Astrocyte of the spinal cord (primary cell): ENCODE data around the gene ATP8B2.

Experiments
- DNase-seq: peaks from one replicate; pipeline ENCODE4 v3.0.0; 2011; ENCODE audit warnings: low read depth, low spot score
- H3K4me3 ChIP-seq: 2 replicates; pipeline ENCODE4 v1.5.1; 2011; ENCODE audit warnings: low read depth, mild to moderate bottlenecking, low read length, moderate library complexity
- in situ Hi-C: cut with HindIII; loops from 2 replicates; pipeline ENCODE4 v1.10.0; 2017; ENCODE audit warnings: low sequenced_read_pairs
- TF ChIP-seq, protein P1 (sequence below): IDR thresholded peaks from 2 replicates; pipeline ENCODE4 v1.5.1; 2012; ENCODE audit warnings: low read depth, mild to moderate bottlenecking, low read length, inconsistent platforms

ATP8B2 gene

DNA sequence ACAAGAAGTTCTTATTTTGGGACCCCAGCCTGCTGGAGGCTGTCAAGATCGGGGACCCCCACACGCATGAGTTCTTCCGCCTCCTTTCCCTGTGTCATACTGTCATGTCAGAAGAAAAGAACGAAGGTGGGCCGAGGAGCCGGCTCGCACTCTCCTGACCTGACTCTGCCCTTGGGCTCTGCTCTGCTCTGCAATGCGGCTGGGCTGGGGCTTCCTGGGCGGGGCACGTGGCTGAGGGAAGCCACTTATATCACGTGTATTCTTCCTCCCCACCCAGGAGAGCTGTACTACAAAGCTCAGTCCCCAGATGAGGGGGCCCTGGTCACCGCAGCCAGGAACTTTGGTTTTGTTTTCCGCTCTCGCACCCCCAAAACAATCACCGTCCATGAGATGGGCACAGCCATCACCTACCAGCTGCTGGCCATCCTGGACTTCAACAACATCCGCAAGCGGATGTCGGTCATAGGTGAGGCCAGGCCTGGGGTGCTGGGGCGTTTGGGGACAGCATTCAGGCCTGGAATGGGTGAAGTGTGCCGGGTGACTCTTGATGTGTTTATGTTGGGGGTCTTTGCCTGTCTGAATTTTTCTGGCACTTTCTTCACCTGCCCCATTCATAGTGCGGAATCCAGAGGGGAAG, 17.6 kb downstream of the ATP8B2 start:
- TF ChIP-seq, protein P1, sequence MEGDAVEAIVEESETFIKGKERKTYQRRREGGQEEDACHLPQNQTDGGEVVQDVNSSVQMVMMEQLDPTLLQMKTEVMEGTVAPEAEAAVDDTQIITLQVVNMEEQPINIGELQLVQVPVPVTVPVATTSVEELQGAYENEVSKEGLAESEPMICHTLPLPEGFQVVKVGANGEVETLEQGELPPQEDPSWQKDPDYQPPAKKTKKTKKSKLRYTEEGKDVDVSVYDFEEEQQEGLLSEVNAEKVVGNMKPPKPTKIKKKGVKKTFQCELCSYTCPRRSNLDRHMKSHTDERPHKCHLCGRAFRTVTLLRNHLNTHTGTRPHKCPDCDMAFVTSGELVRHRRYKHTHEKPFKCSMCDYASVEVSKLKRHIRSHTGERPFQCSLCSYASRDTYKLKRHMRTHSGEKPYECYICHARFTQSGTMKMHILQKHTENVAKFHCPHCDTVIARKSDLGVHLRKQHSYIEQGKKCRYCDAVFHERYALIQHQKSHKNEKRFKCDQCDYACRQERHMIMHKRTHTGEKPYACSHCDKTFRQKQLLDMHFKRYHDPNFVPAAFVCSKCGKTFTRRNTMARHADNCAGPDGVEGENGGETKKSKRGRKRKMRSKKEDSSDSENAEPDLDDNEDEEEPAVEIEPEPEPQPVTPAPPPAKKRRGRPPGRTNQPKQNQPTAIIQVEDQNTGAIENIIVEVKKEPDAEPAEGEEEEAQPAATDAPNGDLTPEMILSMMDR, result no peak
- H3K4me3 ChIP-seq, result no peak overlapping the region
- in situ Hi-C loops, result no loop called here
- no peak for DNase-seq

DNA sequence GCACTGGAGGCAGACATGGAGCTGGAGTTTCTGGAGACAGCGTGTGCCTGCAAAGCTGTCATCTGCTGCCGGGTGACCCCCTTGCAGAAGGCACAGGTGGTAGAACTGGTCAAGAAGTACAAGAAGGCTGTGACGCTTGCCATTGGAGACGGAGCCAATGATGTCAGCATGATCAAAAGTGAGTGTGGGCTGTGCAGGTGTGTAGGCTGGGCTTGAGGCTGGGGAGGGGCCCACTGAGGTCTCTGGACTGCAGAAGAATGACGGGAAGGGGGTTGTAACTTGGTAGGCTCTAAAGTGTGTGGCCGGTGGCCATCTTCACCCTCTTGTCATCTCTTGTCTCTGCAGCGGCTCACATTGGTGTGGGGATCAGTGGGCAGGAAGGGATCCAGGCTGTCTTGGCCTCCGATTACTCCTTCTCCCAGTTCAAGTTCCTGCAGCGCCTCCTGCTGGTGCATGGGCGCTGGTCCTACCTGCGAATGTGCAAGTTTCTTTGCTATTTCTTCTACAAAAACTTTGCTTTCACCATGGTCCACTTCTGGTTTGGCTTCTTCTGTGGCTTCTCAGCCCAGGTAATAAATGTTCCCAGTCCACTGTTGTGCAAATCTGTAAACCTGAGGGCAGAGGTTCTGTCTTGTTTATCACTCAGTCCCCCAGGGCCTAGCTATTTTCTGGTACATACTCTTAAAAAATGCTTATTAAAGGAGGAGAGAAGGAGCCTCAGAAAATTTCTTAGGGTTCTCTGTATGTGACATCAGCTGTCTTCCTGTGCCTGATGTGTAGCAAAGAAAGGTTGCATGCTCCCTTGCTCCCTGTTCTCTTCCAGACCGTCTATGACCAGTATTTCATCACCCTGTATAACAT, 19.9 kb downstream of the ATP8B2 start:
- in situ Hi-C loops, result no loop called here
- no peak overlapping the region for H3K4me3 ChIP-seq
- TF ChIP-seq, protein P1, result peak; percentile 83

DNA sequence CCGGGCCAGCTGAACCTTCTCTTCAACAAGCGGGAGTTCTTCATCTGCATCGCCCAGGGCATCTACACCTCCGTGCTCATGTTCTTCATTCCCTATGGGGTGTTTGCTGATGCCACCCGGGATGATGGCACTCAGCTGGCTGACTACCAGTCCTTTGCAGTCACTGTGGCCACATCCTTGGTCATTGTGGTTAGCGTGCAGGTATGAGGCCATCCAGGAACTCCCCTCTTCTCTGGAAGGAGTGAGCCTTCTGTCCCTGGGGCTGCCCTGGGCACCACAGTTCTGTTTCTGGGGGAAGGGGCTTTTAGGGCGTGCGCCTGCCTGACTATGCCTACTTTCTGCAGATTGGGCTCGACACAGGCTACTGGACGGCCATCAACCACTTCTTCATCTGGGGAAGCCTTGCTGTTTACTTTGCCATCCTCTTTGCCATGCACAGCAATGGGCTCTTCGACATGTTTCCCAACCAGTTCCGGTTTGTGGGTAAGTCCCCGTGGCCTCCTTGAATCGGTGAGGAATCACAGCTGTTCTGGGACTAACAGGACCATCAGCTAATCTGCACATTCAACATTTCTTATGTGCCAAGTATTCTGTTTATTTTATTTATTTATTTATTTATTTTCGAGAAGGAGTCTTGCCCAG, 21.1 kb downstream of the ATP8B2 start:
- in situ Hi-C loops, result no loop called here
- DNase-seq, result no peak
- TF ChIP-seq, protein P1, result no peak
- H3K4me3 ChIP-seq, result no peak overlapping the region

More for the DNA sequence above, 19.9 kb downstream of the ATP8B2 start:
- DNase-seq, result peak; percentile 54

DNA sequence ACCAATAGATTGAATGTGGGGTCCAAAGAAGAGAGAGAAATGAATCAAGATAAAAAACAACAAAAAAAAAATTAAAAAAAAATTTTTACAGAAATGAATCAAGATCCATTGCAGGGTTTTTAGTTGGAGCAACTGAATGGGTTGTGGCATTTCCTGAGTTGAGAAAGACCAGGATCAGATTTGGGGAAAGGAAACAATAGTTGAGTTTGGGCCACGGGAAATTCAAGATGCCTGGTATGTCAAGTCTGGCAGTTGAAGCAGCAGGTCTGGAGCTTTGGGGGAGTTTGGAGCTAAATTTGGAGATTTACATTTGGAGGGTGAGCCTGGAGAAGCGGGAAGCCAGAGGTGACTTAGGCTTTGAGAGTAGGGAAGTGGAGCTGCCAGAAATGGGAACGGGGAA, 22.6 kb downstream of the ATP8B2 start:
- no peak for DNase-seq
- no peak overlapping the region for H3K4me3 ChIP-seq
- TF ChIP-seq, protein P1, result no peak
- in situ Hi-C loops, result no loop called here

DNA sequence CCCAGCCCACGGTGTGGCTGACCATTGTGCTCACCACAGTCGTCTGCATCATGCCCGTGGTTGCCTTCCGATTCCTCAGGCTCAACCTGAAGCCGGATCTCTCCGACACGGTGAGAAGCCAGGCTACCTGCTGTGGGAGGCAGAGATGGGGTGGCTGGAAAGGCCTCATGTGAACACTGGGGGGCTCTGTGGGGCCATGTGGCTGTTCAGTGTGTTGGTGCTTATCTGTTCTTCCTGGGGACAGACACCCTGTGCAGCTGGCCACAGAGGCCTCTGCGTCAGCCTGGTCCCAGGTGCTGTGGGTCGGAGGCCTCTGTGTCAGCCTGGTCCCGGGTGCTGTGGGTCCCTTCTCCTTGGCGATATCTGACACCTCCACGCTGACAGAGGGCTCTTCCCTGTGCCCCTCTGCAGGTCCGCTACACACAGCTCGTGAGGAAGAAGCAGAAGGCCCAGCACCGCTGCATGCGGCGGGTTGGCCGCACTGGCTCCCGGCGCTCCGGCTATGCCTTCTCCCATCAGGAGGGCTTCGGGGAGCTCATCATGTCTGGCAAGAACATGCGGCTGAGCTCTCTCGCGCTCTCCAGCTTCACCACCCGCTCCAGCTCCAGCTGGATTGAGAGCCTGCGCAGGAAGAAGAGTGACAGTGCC, 23.2 kb downstream of the ATP8B2 start:
- no peak for DNase-seq
- H3K4me3 ChIP-seq, result no peak overlapping the region
- TF ChIP-seq, protein P1, result no peak
- in situ Hi-C loops, result no loop called here

DNA sequence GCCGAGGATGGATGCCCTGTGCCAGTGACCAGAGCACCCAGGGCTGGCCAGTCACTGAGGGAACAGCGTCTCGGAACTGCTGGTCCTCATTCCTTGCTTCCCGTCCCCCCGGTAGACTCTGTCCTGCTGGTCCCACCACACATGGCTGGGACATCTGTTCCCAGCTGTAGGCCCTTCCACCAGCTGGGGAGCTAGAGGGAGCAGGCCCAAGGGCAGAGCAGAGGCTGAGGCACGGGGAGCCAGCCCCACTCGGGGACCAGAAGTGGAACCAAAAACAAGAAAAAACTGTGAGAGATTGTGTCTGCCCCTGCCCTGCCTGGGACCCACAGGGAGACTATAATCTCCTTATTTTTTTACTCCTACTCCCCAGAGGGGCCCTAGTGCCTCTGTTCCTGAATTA, 23.8 kb downstream of the ATP8B2 start:
- no peak for DNase-seq
- in situ Hi-C loops, result no loop called here
- TF ChIP-seq, protein P1, result no peak
- H3K4me3 ChIP-seq, result no peak overlapping the region
